ENCODE measurements around the gene SUSD1. TPM values are rescaled to one million over a fixed set of nuclear protein-coding genes. Genes with fewer than 3 reads are reported as not detected.
"Not testable (repeated sequence)": the region's sequence is repeated elsewhere in the genome, so short reads cannot be mapped to it uniquely, and the experiment has no call there.

The SUSD1 gene
- total RNA-seq, 2 experiments from 2014 or later = 0.32 TPM; not detected in 1

DNA sequence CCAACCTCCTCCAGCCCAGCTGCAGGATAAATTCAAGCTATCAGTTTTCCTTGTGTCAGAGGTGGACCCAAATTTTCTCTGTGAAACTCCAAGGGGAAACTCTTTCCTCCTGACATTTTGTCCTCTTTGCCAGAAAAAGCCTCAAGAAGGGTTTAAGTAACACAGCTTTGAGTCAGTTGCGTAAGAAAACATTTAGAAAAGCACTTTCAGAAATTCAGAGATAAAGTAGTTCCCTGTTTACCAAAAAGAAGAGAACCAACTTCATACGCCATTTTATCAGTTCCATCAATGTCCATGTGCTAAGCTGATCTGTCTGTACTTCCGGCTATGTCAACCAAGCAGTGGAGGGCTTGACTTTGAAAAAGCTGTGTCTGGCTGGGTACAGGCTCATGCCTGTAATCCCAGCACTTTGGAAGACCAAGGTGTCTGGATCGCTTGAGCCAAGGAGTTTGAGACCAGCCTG is 19.9 kb upstream of the SUSD1 start:
- TF ChIP-seq, protein P1, sequence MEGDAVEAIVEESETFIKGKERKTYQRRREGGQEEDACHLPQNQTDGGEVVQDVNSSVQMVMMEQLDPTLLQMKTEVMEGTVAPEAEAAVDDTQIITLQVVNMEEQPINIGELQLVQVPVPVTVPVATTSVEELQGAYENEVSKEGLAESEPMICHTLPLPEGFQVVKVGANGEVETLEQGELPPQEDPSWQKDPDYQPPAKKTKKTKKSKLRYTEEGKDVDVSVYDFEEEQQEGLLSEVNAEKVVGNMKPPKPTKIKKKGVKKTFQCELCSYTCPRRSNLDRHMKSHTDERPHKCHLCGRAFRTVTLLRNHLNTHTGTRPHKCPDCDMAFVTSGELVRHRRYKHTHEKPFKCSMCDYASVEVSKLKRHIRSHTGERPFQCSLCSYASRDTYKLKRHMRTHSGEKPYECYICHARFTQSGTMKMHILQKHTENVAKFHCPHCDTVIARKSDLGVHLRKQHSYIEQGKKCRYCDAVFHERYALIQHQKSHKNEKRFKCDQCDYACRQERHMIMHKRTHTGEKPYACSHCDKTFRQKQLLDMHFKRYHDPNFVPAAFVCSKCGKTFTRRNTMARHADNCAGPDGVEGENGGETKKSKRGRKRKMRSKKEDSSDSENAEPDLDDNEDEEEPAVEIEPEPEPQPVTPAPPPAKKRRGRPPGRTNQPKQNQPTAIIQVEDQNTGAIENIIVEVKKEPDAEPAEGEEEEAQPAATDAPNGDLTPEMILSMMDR (conservative IDR thresholded peaks at IDR 0.05; ENCODE audit: low read length) = no peak
- TF ChIP-seq EZH2phosphoT487 (IDR thresholded peaks at IDR 0.05; ENCODE audit: borderline replicate concordance, low read depth, low read length) = no peak
- Histone ChIP-seq H3K27ac (ENCODE audit: low read depth, low read length, poor library complexity, severe bottlenecking) (no peak overlapping the region), H2AFZ (ENCODE audit: low read length) (no peak overlapping the region), H3K9me2 (ENCODE audit: insufficient read depth, low read length) (no peaks in the 10 kb centered on the region), H3K4me3 (ENCODE audit: low read depth, low read length, poor library complexity, severe bottlenecking) (no peak overlapping the region), H3K9me3 (ENCODE audit: low read length) (no peaks in the 10 kb centered on the region), H3K79me2 (ENCODE audit: insufficient read depth, low read depth, low read length) (no peaks in the 10 kb centered on the region), H3K4me1 (ENCODE audit: insufficient read depth, low read length, poor library complexity, severe bottlenecking) (no peaks in the 10 kb centered on the region), H3K36me3 (ENCODE audit: insufficient read depth, low read length) (no peaks in the 10 kb centered on the region), H4K20me1 (ENCODE audit: insufficient read depth, low read length) (no peaks in the 10 kb centered on the region), H3K4me2 (ENCODE audit: low read length) (no peak overlapping the region)
- ChIA-PET CTCF (ENCODE audit: unreplicated experiment) (no interaction called here), POLR2A (interaction anchor here (0.6 to 0.7 kb wide), 2 partner anchors 100 to 976 kb away, joined by 3 to 4 read pairs; no protein-coding TSS in a partner anchor)
- no TSS peak for BruUV-seq (replicated peaks)
- DNase-seq (ENCODE audit: low spot score) = no peak
- intact Hi-C loops (cut with micrococcal nuclease; ENCODE audit: unreplicated experiment) = no loop called here

DNA sequence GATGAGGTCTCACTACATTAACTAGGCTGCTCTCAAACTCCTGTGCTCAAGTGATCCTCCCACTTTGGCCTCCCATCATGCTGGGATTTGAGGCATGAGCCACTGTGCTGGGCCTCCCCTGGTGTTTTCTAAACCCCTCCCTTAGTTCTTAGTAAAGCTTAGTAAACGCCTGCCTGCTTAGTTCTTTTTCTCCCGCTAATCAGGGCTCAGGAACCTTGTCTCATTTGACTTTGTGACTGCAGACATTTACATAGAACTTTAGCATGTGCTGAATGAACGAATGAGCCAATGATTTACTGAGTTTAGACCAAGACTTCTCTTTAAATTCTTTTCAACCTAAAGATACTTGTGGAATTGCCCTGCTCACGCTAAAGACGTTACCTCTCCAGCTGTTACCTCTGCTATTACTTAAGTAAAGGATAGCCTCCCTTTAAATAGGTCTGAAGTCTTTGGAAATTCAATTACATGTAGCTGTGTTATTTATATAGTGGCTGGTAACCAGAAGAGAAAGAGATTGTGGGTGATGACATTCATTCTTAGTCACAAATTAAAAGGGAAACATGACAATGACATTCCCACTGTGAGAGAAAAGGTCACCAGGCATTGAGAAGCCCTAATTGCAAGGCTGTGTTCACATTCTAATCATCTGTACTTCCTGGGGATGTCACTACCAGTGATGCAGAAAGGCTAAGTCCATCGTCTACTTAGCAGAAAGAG is 18.6 kb upstream of the SUSD1 start:
- Histone ChIP-seq H3K9me2 (ENCODE audit: insufficient read depth, low read length) (no peaks in the 10 kb centered on the region), H3K4me2 (ENCODE audit: low read length) (no peak overlapping the region), H2AFZ (ENCODE audit: low read length) (no peak overlapping the region), H3K4me3 (ENCODE audit: low read depth, low read length, poor library complexity, severe bottlenecking) (no peak overlapping the region), H3K4me1 (ENCODE audit: insufficient read depth, low read length, poor library complexity, severe bottlenecking) (no peaks in the 10 kb centered on the region), H3K27ac (ENCODE audit: low read depth, low read length, poor library complexity, severe bottlenecking) (no peak overlapping the region), H4K20me1 (ENCODE audit: insufficient read depth, low read length) (no peaks in the 10 kb centered on the region), H3K36me3 (ENCODE audit: insufficient read depth, low read length) (no peaks in the 10 kb centered on the region), H3K9me3 (ENCODE audit: low read length) (no peaks in the 10 kb centered on the region), H3K79me2 (ENCODE audit: insufficient read depth, low read depth, low read length) (no peaks in the 10 kb centered on the region)
- DNase-seq (ENCODE audit: low spot score) = no peak
- ChIA-PET POLR2A (no interaction called here), CTCF (ENCODE audit: unreplicated experiment) (no interaction called here)
- no peak for TF ChIP-seq EZH2phosphoT487 (IDR thresholded peaks at IDR 0.05; ENCODE audit: borderline replicate concordance, low read depth, low read length)
- TF ChIP-seq, protein P1 (conservative IDR thresholded peaks at IDR 0.05; ENCODE audit: low read length) = no peak
- intact Hi-C loops (cut with micrococcal nuclease; ENCODE audit: unreplicated experiment) = no loop called here
- no TSS peak for BruUV-seq (replicated peaks)

- H3K4me2 ChIP-seq (ENCODE audit: low read length); H4K20me1 ChIP-seq (ENCODE audit: insufficient read depth, low read length); H3K27ac ChIP-seq (ENCODE audit: low read depth, low read length, poor library complexity, severe bottlenecking); H3K4me3 ChIP-seq (ENCODE audit: low read depth, low read length, poor library complexity, severe bottlenecking); DNase-seq (ENCODE audit: low spot score); H3K4me1 ChIP-seq (ENCODE audit: insufficient read depth, low read length, poor library complexity, severe bottlenecking); H3K79me2 ChIP-seq (ENCODE audit: insufficient read depth, low read depth, low read length); H3K9me3 ChIP-seq (ENCODE audit: low read length); intact Hi-C loops (cut with micrococcal nuclease; ENCODE audit: unreplicated experiment); H3K36me3 ChIP-seq (ENCODE audit: insufficient read depth, low read length); H3K9me2 ChIP-seq (ENCODE audit: insufficient read depth, low read length); CTCF ChIA-PET (ENCODE audit: unreplicated experiment); BruUV-seq (replicated peaks); H2AFZ ChIP-seq (ENCODE audit: low read length): not testable (repeated sequence)
- POLR2A ChIA-PET = interaction anchor here (0.8 kb wide), 1 partner anchor 109 kb away, joined by 3 read pairs; no protein-coding TSS in a partner anchor
These were observed 15.2 kb upstream of the SUSD1 start for GRCh38 chr9:112190320-112190719.
